SU-DHL-6 (cell line): ENCODE measurements around the gene TMEM52.

Source experiments
- H2AFZ ChIP-seq: fragments of 200-600 bp; sonication (generic); 2 replicates; pipeline ENCODE4 v1.6.1; 2014; ENCODE audit warnings: low read depth, mild to moderate bottlenecking, moderate library complexity, mixed read lengths, antibody characterized with exemption, low read length; ENCODE audit not compliant: severe bottlenecking
- H3F3A ChIP-seq: fragments of 200-600 bp; shearing (Covaris generic); 2 replicates; pipeline ENCODE4 v1.6.0; 2016; ENCODE audit warnings: antibody characterized with exemption, mild to moderate bottlenecking; ENCODE audit not compliant: insufficient read depth
- H3K27ac ChIP-seq: fragments of 200-600 bp; sonication (generic); 2 replicates; pipeline ENCODE4 v1.5.1; 2016; ENCODE audit warnings: low read depth, mild to moderate bottlenecking, low read length, moderate library complexity, mixed read lengths
- H3K27me3 ChIP-seq: fragments of 200-600 bp; sonication (generic), shearing (Covaris generic); 2 replicates; pipeline ENCODE4 v1.6.0; 2014; ENCODE audit warnings: mild to moderate bottlenecking, low read length
- H3K36me3 ChIP-seq: fragments of 200-600 bp; sonication (generic); 2 replicates; pipeline ENCODE4 v1.6.1; 2014; ENCODE audit warnings: mild to moderate bottlenecking, low read length, mixed read lengths
- H3K4me2 ChIP-seq: fragments of 300-600, 200-600 bp; shearing (Covaris generic), sonication (generic); 2 replicates; pipeline ENCODE4 v1.6.0; 2014; ENCODE audit warnings: low read length, low read depth, mild to moderate bottlenecking; ENCODE audit not compliant: poor library complexity, severe bottlenecking
- H3K4me3 ChIP-seq: fragments of 200-600 bp; sonication (generic); 2 replicates; pipeline ENCODE4 v1.5.1; 2014; ENCODE audit warnings: antibody characterized with exemption, low read length, mild to moderate bottlenecking, mixed read lengths; ENCODE audit not compliant: insufficient read depth, poor library complexity, severe bottlenecking
- H3K79me2 ChIP-seq: fragments of 200-600 bp; sonication (generic); 2 replicates; pipeline ENCODE4 v1.6.1; 2014; ENCODE audit warnings: mild to moderate bottlenecking, low read length, moderate library complexity; ENCODE audit not compliant: insufficient read depth
- H3K9ac ChIP-seq: fragments of 200-600 bp; sonication (generic); 2 replicates; pipeline ENCODE4 v1.7.0; 2014; ENCODE audit warnings: mild to moderate bottlenecking, low read length
- H3K9me2 ChIP-seq: fragments of 200-600 bp; sonication (generic); replicated peaks from 2 replicates; pipeline ENCODE4 v1.6.1; 2014; ENCODE audit warnings: low read length; ENCODE audit not compliant: insufficient read depth
- H3K9me3 ChIP-seq: fragments of 200-600 bp; sonication (generic); 2 replicates; pipeline ENCODE4 v1.6.1; 2014; ENCODE audit warnings: low read length, mixed read lengths; ENCODE audit not compliant: insufficient read depth
- H4K20me1 ChIP-seq: fragments of 200-600 bp; sonication (generic); 2 replicates; pipeline ENCODE4 v1.6.1; 2014; ENCODE audit warnings: low read depth, mild to moderate bottlenecking, antibody characterized with exemption, low read length, moderate library complexity, mixed read lengths
- EZH2phosphoT487 ChIP-seq: fragments of 200-600 bp; sonication (generic), shearing (Covaris generic); conservative IDR thresholded peaks from 2 replicates; pipeline ENCODE4 v1.6.1; 2018; ENCODE audit warnings: mild to moderate bottlenecking, antibody characterized with exemption, low read length, moderate library complexity, mixed read lengths
- TF ChIP-seq, protein P1 (sequence below): fragments of 200-600 bp; sonication (generic); IDR thresholded peaks from one replicate; pipeline ENCODE4 v1.5.1; 2017; ENCODE audit warnings: antibody characterized with exemption, mild to moderate bottlenecking, low read length, moderate library complexity; ENCODE audit not compliant: insufficient read depth, poor library complexity, severe bottlenecking

The TMEM52 gene

GRCh38 chr1:1915911-1916840 is 2.9 kb downstream of the TMEM52 start:
- H3K27me3 ChIP-seq = no peaks in the 10 kb centered on the region
- no peaks in the 10 kb centered on the region for H3K9me3 ChIP-seq
- H3K9me2 ChIP-seq = no peaks in the 10 kb centered on the region
- no peaks in the 10 kb centered on the region for H3F3A ChIP-seq
- no peaks in the 10 kb centered on the region for H4K20me1 ChIP-seq
- no peak overlapping the region for H3K4me3 ChIP-seq
- no peaks in the 10 kb centered on the region for H3K36me3 ChIP-seq
- no peak for TF ChIP-seq EZH2phosphoT487
- TF ChIP-seq, protein P1, sequence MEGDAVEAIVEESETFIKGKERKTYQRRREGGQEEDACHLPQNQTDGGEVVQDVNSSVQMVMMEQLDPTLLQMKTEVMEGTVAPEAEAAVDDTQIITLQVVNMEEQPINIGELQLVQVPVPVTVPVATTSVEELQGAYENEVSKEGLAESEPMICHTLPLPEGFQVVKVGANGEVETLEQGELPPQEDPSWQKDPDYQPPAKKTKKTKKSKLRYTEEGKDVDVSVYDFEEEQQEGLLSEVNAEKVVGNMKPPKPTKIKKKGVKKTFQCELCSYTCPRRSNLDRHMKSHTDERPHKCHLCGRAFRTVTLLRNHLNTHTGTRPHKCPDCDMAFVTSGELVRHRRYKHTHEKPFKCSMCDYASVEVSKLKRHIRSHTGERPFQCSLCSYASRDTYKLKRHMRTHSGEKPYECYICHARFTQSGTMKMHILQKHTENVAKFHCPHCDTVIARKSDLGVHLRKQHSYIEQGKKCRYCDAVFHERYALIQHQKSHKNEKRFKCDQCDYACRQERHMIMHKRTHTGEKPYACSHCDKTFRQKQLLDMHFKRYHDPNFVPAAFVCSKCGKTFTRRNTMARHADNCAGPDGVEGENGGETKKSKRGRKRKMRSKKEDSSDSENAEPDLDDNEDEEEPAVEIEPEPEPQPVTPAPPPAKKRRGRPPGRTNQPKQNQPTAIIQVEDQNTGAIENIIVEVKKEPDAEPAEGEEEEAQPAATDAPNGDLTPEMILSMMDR = no peak
- H3K79me2 ChIP-seq = no peaks in the 10 kb centered on the region
- no peak overlapping the region for H3K9ac ChIP-seq
- H3K4me2 ChIP-seq = no peak overlapping the region
- H3K27ac ChIP-seq = no peak overlapping the region
- H2AFZ ChIP-seq = no peak overlapping the region

DNA sequence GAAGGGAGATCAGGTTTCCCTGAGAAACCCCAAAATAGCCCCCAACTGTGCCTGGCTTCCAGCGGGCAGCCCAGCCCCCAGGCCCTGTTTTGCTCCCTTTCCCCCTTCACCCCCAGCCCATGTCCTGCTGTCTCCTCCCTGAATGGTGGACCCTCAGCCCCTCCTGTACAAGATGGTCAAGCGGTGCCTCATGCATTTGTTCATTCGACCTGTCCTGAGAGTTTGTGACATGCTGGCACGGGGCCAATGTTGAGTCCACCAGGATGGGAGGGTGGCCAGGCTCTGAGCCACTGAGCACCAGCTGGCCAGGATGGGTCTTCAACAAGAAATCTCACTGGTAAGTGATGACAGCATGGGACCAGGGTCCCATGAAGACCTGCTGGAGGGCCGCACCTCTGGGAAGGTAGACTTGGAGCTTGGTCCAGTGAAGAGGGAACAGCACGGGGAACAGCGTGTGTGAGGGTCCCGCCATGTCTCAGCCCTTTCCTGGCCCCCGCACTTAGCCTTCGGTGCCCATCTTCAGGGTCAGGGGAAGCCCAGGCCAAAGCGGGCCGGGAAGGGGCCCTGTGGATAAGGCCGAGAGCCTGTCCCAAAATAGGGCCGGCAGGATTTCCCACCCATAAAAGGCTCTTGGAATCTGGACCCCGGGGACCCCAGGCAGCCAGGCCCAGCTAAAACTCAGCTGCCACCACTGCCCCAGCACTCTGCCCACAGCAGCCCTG is 3.9 kb downstream of the TMEM52 start, which contains the start of gene CALML6:
Gene CALML6 (plus strand): TSS at position 290 of the 722 bp plus-strand sequence. CDS start 21 bp downstream, at position 311.
- H3K9me3 ChIP-seq = no peaks in the 10 kb centered on the region
- H3K9me2 ChIP-seq = no peaks in the 10 kb centered on the region
- no peaks in the 10 kb centered on the region for H3K79me2 ChIP-seq
- H3K4me2 ChIP-seq = no peak within 1 kb of the TSS
- no peak within 1 kb of the TSS for H2AFZ ChIP-seq
- no peak within 1 kb of the TSS for H3K9ac ChIP-seq
- TF ChIP-seq, protein P1 = no peak
- no peaks in the 10 kb centered on the region for H3K27me3 ChIP-seq
- no peaks in the 10 kb centered on the region for H4K20me1 ChIP-seq
- no peaks in the 10 kb centered on the region for H3K36me3 ChIP-seq
- H3K4me3 ChIP-seq = no peak within 1 kb of the TSS
- no peaks in the 10 kb centered on the region for H3F3A ChIP-seq
- H3K27ac ChIP-seq = no peak within 1 kb of the TSS

DNA sequence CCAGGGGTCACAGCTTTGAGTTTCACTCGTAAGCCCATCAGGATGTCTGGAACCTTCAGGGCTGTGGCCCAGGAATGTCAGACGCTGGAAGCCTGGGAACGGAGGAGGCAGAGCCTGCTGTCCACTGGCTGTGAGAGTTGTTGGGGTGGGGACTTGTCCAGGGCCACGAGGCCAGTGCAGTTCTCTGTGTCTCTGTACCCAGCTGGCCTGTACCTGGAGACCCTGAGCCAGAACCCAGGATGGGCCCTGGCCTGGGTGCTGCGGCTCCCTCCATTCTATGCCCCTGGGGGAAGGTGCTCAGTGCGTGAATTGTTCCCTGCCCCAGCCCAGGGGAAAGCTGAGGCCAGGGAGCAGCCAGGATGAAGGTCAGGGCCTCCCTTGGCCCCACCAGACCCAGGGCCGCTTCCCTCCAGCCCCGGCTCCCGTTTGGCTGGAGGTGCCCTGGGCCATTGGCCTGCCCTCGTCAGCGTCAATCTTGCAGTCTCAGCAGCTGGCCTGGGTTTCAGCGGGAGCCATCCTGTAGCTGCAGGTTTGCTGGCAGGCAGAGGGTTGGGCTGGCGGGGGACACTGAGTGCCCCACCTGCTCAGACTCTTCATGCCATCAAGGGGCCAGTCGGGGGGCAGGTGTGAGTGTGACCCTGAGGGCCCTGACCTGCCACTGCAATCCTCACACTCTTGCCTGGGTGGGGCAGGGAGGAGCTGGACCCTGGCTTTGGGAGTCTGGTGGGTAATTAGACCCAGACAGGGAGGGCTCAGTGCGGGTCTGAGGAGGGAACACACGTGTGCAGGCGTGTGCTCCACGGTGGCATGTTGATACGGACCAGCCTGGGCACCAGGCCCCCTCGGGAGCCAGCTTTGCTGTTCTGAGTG is 4.7 kb downstream of the TMEM52 start:
- Histone ChIP-seq H3F3A (no peaks in the 10 kb centered on the region), H3K9ac (no peak overlapping the region), H3K4me3 (no peak overlapping the region), H2AFZ (no peak overlapping the region), H3K9me2 (no peaks in the 10 kb centered on the region), H4K20me1 (no peaks in the 10 kb centered on the region), H3K79me2 (no peaks in the 10 kb centered on the region), H3K9me3 (no peaks in the 10 kb centered on the region), H3K4me2 (no peak overlapping the region), H3K27ac (no peak overlapping the region), H3K27me3 (no peaks in the 10 kb centered on the region), H3K36me3 (no peaks in the 10 kb centered on the region)
- TF ChIP-seq EZH2phosphoT487 = no peak
- TF ChIP-seq, protein P1 = no peak
